HG03457 (cell line): ENCODE results near the gene KIF25.
"Not testable (repeated sequence)": the region's sequence is repeated elsewhere in the genome, so short reads cannot be mapped to it uniquely, and the experiment has no call there.

ENCODE experiments used
- ATAC-seq: cut with Tn5 transposase; IDR thresholded peaks from one replicate; pipeline ENCODE4 v1.9.1; 2021; ENCODE audit warnings: moderate number of reproducible peaks; ENCODE audit not compliant: unreplicated experiment

KIF25 gene

GRCh38 chr6:168063431-168063830 lies 66.0 kb downstream of the KIF25 start:
- ATAC-seq: no peak

- no peak for ATAC-seq
Measured at GRCh38 chr6:168064226-168064807, 66.8 kb downstream of the KIF25 start.

DNA sequence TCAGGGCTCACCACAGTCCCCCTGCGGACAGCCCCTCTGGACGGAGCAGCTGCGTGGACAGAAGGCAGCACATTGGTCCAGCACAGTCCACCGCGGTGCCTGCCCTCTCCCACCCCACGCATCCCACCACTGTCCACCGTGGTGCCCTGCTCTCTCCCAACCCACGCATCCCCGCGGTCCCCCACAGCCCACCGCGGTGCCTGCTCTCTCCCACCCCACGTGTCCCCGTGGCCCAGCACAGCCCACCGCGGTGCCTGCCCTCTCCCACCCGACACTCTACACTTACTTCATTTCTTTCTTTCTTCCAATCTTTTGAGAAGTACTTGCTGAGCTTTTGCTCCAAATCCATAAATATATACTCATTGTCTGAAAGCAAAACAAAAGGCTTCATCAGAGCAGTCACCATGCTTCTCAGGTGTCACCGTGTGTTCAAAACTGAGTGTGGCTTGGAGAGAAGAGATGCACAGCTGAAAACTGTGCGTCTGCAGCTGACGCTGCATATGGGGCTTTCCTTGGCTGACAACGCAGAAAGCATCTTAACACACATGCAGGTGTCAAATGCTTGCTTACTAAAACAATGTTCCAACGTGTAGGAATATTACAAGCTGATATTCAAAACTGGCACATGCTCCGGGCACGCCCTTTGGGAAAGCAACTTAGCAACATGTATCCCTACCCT lies 69.7 kb downstream of the KIF25 start:
- no peak for ATAC-seq

DNA sequence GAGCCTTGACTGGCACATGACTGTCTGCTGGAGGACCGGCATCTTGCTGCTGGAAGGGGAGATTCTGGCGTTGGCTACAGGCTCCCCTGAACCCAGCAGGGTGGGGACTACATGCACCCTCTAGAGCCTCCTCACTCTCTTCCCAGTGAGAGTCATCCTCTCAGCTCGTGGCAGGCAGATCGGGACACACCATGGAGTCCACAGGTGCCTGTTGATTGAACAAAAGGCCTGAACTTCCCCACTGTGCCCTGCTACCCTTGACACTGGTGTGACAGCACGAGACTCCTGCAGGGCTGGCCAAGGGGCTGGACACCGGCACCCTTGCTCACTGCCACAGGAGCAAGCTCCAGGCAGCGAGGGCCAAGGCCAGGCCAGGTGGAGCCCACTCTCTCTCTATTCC lies 73.3 kb downstream of the KIF25 start:
- no peak for ATAC-seq

- ATAC-seq: no peak
Measured at GRCh38 chr6:168071620-168072019, 74.1 kb downstream of the KIF25 start.

DNA sequence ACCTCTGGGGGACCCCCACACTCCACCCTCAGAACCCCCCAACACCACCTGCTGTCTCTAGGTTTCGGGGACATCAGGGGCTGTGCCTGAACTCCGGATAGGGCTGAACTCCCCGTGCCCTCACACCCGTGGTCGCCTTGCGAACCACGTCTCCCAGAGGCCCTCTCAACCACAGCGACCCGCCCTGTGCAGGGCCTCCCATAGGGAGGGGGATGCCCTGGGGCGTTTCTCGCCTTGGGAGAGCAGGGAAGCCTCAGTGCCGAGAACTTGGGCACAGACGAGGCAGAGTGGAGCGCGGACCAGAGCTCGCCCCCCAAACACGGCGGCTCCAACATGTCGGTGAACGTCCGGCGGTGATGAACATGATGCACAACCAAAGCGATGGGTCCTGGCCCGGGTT lies 74.8 kb downstream of the KIF25 start:
- ATAC-seq: no peak

GRCh38 chr6:168072730-168073129 lies 75.3 kb downstream of the KIF25 start:
- ATAC-seq: no peak

- ATAC-seq: no peak
Measured at GRCh38 chr6:168073937-168074730, 76.7 kb downstream of the KIF25 start.

GRCh38 chr6:168075216-168075615 lies 77.7 kb downstream of the KIF25 start:
- ATAC-seq: no peak

GRCh38 chr6:168075787-168076202 lies 78.3 kb downstream of the KIF25 start:
- no peak for ATAC-seq

GRCh38 chr6:168077401-168077800 lies 79.9 kb downstream of the KIF25 start:
- ATAC-seq: not testable (repeated sequence)

DNA sequence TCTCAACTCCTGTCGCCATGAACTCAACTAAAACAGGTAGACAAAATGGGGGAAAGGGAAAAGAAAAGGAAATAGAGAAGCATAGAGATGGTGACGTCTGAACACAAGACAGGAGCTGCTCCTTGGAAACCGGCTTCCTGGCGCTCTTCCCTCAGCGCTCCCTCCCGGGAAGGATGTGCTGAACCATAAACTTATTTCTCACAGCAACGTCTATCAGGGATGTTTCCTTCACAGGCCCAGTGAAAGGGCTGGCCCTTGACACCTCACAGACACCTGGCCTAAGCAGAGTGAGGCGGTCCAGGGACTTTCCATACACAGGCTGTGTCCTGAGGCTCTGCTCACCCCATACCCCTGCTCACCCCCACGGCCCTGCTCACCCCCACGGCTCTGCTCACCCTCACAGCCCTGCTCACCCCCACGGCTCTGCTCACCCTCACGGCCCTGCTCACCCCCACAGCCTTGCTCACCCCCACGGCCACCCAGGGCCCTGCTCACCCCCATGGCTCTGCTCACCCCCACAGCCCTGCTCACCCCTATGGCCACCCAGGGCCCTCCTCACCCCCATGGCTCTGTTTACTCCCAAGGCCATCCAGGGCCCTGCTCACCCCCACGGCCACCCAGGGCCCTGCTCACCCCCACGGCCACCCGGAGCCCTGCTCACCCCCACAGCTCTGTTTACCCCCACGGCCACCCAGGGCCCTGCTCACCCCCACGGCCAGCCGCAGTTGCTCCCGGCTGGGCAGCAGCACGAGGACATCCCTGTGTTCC lies 80.9 kb downstream of the KIF25 start:
- no peak for ATAC-seq

DNA sequence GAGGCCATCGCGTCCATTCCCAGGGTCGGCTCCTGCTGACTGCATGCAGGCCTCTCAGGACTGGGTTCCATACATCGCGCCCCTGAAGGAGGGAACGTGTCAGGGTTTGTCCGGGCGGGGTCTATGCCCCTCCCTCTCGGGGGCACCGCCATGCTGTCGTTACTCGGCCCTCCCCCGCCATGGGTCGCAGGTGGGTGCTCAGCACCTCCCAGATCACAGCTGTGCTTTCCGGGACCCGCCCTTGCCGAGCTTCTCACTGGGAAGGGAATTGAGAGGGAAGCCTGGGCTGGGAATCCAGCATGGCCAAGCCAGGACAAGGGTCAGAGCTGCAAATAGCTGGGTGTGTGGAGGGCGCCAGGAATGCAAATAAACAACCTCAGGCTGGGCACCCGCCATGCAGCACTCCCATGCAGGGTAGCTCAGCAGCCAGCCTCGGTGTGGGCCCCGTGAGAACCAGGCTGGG lies 81.5 kb downstream of the KIF25 start, which contains the start of gene FRMD1:
TSS of gene FRMD1 (minus strand) at position 270 of the 463 bp plus-strand sequence. CDS start at position 152, 118 bp downstream.
- ATAC-seq: no peak

DNA sequence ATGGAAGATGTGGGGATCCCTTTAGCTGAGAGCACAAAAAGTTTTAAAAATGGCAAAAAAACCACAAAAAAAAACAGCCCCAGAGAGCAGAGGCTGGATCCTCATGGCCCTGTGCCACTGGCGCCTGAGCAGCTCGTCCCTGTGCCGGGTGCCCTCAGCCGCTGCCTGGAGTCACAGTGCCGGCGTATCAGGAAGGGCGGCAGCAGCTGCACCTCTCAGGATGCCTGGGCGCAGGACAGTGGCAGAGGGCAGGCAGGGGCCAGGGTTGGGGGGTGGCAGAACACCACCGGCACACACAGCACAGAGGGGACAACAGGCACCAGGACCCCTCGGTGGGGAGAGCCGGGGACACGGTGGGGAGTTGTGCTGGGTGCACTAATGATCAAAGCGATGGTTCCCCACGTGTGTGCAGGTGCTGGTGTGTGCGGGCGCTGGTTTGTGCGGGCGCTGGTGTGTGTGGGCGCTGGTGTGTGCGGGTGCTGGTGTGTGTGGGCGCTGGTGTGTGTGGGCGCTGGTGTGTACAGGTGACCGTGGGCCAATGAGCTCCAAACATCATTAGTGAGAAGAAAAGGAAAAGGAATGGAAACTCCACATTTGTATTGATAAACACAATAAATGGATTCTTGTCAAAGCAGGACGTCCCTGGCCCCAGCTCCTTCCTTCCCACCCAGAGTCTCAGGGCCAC lies 83.1 kb downstream of the KIF25 start:
- no peak for ATAC-seq

GRCh38 chr6:168081858-168082546 lies 84.5 kb downstream of the KIF25 start:
- no peak for ATAC-seq

DNA sequence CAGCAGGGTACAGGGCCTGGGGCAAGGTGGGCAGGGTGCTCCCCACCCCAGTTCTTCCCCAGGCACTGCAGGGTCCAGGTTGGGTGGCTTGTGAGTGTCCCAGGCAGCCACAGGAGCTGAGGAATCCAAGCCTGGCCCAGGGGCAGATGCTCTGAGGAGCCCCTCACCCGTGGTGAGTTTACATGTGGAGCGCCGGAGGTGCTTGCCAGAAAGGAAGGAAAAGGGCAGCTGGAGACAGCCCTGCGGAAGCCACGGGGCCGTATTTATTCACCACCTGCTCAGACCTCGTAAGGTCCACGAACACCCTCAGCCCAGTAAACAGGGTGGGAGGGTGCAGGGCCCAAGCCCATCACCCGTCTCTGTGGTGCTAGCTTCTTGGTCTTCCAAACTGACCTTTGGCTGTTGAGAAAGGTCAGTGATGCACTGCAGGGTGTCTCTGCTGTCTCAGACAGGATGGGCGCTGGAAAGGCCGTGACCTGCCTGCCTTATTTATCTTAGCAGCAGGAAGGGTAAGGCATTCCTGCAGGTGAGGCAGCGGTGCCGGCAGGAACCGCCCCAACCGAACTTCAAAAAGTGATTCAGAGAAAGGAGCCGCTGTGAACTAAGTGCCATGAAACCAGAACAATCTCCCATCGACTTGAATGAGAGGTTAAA lies 85.5 kb downstream of the KIF25 start:
- ATAC-seq: no peak

GRCh38 chr6:168083514-168083885 lies 86.0 kb downstream of the KIF25 start:
- no peak for ATAC-seq

- no peak for ATAC-seq
Measured at GRCh38 chr6:168084465-168085160, 87.1 kb downstream of the KIF25 start.

GRCh38 chr6:168086066-168086465 lies 88.6 kb downstream of the KIF25 start:
- no peak for ATAC-seq
